Cerebellar cortex (tissue), 1 donor: ENCODE data around the gene ZC2HC1C.

ENCODE experiments used
- DNase-seq: peaks from one replicate; pipeline ENCODE4 v3.0.0-alpha.2; 2015; ENCODE audit warnings: low spot score

The ZC2HC1C gene

GRCh38 chr14:75069121-75069810 lies at the start of gene ZC2HC1C:
Gene ZC2HC1C (plus strand): TSS chr14:75069641. CDS start chr14:75070574, 933 bp downstream.
- peak; percentile 84 for DNase-seq

GRCh38 chr14:75022655-75023054 lies 46.8 kb upstream of the ZC2HC1C start:
- DNase-seq, result peak; percentile 8

GRCh38 chr14:75023108-75023507 lies 46.3 kb upstream of the ZC2HC1C start:
- DNase-seq, result no peak

GRCh38 chr14:75025082-75025481 lies 44.4 kb upstream of the ZC2HC1C start:
- no peak for DNase-seq

GRCh38 chr14:75025876-75026275 lies 43.6 kb upstream of the ZC2HC1C start:
- DNase-seq, result no peak

GRCh38 chr14:75030147-75030546 lies 39.3 kb upstream of the ZC2HC1C start:
- no peak for DNase-seq

GRCh38 chr14:75032939-75033338 lies 36.5 kb upstream of the ZC2HC1C start:
- no peak for DNase-seq

- no peak for DNase-seq
Measured at GRCh38 chr14:75040507-75040906, 28.9 kb upstream of the ZC2HC1C start.

GRCh38 chr14:75040959-75041358 lies 28.5 kb upstream of the ZC2HC1C start:
- DNase-seq, result no peak

- DNase-seq, result no peak
Measured at GRCh38 chr14:75041613-75042012, 27.8 kb upstream of the ZC2HC1C start.

GRCh38 chr14:75042035-75042434 lies 27.4 kb upstream of the ZC2HC1C start:
- no peak for DNase-seq

GRCh38 chr14:75044322-75044721 lies 25.1 kb upstream of the ZC2HC1C start:
- no peak for DNase-seq

- no peak for DNase-seq
Measured at GRCh38 chr14:75044752-75045151, 24.7 kb upstream of the ZC2HC1C start.

- no peak for DNase-seq
Measured at GRCh38 chr14:75046275-75046674, 23.2 kb upstream of the ZC2HC1C start.

GRCh38 chr14:75046899-75047298 lies 22.5 kb upstream of the ZC2HC1C start:
- no peak for DNase-seq

GRCh38 chr14:75047506-75047905 lies 21.9 kb upstream of the ZC2HC1C start:
- DNase-seq, result no peak

GRCh38 chr14:75048101-75048500 lies 21.3 kb upstream of the ZC2HC1C start:
- no peak for DNase-seq

GRCh38 chr14:75049136-75049535 lies 20.3 kb upstream of the ZC2HC1C start:
- no peak for DNase-seq

GRCh38 chr14:75049731-75050201 lies 19.7 kb upstream of the ZC2HC1C start:
- no peak for DNase-seq

GRCh38 chr14:75050852-75051555 lies 18.4 kb upstream of the ZC2HC1C start, which contains the start of gene MLH3:
Gene MLH3 (minus strand): TSS chr14:75051467. CDS start chr14:75049655, 1,812 bp downstream.
- peak; percentile 85 for DNase-seq

- no peak for DNase-seq
Measured at GRCh38 chr14:75051556-75051899, 17.9 kb upstream of the ZC2HC1C start.

- no peak for DNase-seq
Measured at GRCh38 chr14:75053396-75054291, 15.8 kb upstream of the ZC2HC1C start.
